SKM-1 (cell line): ENCODE measurements around the gene CLEC17A.
A peak's percentile ranks its signal among the peaks of the same experiment; 100 is the strongest.
"Not testable (repeated sequence)": the region's sequence is repeated elsewhere in the genome, so short reads cannot be mapped to it uniquely, and the experiment has no call there.

Experiments used
- DNase-seq: peaks from one replicate; lab custom pipeline; 2025; ENCODE audit not compliant: unreplicated experiment; lab: John Stamatoyannopoulos, UW

Gene CLEC17A

DNA sequence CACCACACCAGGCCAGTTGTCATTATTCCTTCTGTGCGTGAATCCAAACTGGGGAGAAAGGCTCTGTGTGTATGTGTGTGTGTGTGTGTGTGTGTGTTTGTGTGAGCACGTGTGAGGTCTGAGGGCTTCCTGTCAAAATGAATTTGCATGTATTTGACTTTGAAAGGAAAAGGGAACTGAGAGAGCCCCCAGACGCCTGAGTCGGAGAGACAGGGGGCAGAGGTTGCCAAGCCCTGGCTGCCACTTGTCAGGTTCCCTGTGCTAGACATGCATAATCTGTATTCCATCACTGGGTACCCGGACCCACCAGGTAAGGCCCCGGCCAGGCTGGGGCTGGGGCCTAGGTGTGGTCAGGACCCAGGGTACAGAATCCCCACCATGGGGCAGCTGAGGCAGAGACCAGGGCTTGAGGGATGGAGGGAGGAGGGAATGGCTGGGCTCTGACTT is at the start of gene CLEC17A:
TSS of gene CLEC17A (plus strand) at position 191 of the 447 bp plus-strand sequence. CDS start at position 268, 77 bp downstream.
- DNase-seq: no peak

DNA sequence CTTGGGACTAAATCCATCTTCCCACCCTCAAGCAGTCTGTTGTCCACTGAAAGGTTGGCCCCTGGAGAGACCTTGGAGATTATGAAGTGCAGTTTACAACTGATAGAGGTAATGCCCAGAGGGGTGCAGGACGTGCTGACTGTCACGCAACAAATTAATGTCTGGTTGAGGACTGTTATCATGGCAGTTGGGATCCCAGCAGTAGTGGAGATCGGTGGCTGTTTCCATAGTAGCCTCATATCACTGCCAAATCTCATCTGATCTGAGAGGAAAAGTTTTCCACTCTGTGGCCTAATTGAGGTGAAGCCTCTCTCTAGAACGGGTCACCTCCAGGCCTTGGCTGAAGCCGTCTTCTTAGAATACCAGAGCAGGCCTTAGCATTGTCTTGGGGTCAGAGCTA is 49.4 kb upstream of the CLEC17A start:
- no peak for DNase-seq

DNA sequence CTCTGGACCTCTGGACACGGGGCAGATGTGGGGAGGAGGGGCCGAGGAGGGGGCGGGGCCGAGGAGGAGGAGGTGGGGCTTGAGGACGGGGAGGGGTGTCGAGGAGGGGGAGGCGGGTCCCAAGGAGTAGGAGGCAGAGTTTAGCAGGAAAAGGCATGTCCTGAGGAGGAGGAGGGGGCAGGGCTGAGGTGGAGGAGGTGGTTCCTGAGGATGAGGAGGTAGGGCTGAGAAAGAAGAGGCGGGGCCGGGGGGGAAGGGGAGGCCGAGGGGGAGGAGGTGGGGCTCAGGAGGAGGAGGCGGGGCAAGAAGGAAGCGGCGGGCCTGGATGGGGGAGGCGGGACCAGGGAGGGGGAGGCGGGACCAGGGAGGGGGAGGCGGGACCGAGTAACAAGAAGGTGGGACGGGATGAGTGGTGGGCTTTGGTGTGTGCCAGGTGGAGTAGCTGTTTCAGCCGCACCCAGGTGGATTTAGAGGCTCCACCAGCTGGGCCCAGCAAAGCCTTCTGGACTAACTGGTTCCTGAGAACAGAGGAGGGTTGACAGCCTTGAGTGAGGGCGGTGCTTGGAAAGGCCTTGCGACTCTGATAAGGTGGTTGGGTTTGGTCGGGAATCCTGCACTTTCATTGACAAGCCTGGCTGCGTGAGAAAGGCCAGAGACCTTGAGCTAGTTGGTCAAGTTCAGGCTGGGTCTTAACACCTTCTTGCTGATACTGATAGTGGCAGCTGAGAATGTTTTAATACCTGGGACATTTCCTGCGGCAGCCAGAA is 45.8 kb upstream of the CLEC17A start:
- no peak for DNase-seq

GRCh38 chr19:14540741-14541525 is 42.0 kb upstream of the CLEC17A start:
- DNase-seq: no peak

DNA sequence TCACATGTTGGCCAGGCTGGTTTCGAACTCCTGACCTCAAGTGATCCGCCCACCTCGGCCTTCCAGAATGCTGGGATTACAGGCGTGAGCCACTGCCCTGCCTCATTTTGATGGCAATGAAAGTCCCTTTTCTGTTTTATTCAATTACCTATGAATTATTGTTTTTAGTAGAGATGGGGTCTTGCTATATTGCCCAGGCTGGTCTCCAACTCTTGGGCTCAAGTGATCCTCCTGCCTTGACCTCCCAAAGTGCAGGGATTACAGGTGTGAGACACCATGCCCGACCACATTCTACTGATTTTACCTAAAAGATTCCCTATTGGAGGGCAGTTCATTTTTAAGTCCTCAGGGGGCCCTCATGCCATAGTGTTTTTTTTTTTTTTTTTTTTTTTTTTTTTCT is 40.9 kb upstream of the CLEC17A start:
- not testable (repeated sequence) for DNase-seq

DNA sequence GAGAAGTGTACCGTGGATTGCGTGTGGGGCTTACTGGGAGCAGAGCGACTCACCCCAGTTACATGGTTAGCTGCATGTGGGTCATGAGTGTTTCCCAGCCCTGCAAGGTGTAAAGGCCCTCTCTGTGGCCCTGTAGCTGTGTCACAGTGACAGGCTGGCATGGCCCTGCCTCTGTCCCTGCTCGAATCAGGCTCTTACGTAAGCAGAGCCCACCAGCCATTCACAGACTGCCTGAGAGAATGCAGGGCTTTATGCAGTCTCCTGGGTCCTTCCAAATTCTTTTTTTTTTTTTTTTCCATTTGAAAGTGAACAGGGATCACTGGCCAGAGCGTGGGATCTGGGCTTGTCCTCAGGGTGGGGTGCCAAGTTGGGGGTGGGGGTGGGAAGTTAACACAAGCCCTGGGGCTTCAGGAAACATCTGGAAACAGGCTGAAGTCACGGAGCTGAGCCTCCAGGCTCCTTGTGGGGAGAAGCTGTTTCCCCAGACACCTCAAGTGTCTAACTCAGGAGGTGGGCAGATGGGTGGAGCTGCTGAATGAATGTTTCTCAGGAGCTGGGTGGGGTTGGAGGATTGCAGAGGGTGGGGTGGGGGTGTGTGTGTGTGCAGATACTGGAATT is 40.1 kb upstream of the CLEC17A start:
- DNase-seq: no peak

DNA sequence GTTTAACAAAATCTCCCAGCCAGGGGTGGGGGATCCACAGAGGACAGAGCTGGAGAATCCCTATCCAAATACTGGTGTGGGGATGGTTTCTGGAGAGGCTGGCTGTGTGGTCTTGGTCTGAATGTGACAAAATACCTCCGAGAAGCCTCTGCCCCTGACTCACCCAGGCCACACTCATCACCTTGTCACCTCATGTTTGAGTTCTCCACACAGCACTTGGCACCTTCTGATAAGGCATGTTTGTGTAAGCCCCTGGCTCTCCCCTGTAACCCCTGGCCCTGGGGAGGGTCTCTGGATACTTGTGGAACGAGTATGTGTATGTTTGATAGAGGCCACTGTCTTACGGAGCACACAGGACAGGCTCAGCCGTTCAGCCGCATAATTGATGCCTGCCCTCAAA is 38.8 kb upstream of the CLEC17A start:
- no peak for DNase-seq

GRCh38 chr19:14544977-14545715 is 37.7 kb upstream of the CLEC17A start:
- no peak for DNase-seq

DNA sequence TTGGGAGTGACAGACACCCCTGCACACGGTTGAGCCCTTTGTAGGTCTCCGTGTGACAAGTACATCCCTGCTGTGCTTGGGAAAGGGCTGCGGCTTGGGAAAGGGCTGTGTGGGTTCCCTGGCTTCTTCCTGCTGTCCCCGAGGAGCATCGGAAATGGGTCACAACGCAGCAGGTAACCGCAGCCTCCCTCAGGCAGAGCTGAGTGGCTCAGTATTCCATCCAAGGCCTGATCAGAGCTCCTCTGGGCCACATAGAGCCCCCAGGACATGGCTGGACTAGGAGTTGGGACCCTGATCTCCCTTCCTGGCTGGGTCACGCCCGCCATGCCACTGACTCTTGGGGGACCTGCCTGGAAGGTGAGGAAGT is 37.2 kb upstream of the CLEC17A start:
- no peak for DNase-seq

DNA sequence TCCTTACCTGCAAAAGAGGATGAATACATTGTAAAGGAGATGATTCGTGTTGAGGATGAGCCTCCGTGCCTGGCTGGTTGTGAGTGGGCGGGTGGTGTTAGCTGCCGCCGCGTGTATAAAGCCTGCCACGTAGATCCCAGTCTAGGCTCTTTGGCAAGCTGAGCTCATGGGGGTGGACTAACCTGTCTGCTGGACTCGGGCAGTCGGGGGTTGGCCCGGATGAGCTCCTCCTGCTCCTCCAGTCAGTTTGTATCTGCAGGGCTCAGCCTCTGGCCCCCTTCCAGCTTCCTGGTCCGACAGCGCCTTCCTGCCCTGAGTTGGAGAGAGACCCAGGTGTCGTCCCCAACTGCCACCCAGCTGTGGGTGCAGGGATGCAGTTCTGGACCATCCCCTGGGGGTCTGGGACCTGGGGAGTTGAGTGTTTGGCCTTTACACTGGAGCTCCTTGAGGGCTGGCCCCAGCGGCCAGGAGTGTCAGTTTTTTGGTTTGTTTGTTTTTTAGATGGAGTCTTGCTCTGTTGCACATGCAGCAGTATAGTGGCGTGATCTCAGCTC is 32.6 kb upstream of the CLEC17A start:
- DNase-seq: no peak

DNA sequence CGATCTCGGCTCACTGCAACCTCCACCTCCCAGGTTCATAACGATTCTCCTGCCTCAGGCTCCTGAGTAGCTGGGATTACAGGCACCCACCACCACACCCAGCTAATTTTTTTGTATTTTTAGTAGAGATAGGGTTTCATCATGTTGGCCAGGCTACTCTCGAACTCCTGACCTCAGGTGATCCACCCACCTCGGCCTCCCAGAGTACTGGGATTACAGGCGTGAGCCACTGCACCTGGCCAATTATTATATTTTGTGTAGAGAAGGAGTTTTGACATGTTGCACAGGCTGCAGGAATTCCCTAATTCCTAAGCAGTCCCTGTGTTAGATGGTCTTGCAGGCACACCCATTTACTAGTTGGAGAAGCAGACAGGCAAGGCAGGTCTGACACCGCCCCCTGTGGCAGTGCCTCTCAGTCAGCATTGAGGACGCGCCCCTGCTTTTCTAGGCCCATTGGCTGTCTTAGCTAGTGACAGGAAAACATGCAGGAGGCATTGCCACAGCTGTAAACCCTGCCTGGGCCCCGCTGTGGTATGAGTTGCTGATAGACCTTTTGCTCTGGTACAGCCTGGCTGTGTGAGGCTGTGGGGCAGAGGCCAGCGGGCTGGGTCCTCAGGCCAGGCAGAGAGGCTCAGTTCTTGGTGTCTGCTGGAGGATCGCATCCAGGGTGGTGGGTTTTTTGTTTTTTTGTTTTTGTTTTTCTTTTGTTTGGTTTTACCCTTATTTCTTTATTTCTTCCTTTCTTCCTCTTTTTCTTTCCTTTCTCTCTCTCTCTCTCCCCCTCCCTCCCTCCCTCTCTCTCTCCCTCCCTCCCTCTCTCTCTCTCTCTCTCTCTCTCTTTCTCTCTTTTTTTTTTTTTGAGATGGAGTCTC is 31.5 kb upstream of the CLEC17A start:
- DNase-seq: peak; percentile 90

DNA sequence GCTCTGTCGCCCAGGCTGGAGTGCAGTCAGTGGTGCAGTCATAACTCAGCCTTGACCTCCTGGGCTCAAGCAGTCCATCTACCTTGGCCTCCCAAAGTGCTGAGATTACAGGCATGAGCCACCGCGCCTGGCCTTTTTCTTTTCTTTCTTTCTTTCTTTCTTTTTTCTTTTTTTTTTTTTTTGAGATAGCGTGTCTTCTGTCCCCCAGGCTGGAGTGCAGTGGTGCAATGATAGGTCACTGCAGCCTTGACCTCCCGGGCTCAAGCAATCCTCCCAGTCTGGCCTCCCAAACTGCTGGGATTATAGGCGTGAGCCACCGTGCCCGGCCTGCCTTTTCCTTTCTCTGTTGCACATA is 30.9 kb upstream of the CLEC17A start:
- not testable (repeated sequence) for DNase-seq

- no peak for DNase-seq
Measured at GRCh38 chr19:14553042-14553938, 29.6 kb upstream of the CLEC17A start.

GRCh38 chr19:14553939-14554243 is 29.0 kb upstream of the CLEC17A start:
- DNase-seq: no peak

DNA sequence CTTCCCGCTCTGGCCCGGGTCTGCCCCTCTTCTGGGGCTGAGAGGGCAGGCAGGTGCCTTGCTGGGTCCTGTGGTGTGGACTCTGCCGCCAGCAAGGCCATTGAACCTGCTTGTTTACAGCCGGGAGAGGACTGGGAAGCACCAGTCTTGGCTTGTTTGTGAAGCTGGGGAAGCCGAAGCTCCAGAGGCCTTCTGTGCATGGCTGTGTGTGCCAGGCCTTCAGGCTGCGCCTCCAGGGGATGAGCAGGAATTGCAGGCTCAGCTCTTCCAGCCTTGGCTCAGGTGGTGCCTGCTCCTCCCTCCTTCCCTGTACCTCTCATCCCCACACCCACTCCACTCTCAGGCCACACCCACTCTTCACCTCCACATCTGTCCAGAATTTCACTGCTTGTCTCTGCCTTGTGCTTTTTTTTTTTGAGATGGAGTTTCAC is 28.5 kb upstream of the CLEC17A start:
- no peak for DNase-seq

DNA sequence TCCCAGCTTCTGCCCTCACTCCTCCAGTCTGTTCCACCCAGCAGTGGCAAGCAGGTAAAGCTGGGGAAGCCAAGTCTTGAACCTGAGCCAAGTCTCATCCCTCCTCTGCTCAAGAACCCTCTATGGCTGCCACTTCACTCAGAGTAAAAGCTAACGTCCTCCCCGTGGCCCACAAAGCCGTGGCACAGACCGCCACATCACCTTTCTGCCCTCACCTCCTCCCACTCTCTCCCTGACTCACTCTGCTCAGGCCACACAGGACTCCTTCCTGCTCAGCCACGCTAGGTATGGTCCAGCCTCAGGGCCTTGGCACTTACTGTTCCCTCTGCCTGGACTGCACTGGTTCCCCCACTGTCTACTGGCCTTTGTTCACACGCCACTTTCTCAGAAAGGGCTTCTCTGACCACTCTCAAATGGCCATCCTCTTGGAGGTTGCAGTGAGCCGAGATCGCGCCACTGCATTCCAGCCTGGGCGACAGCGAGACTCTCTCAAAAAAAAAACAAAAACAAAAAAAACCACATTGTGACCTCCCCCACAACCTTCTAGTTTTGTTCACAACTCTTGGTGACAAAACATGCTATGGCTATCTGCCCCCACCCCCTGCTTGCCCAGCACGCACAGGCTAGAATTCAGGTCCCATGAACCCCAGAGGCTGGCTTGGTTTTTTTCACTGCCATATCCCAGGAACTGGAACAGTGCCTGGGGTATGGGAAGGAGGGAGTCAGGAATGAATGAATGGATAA is 26.8 kb upstream of the CLEC17A start:
- no peak for DNase-seq

DNA sequence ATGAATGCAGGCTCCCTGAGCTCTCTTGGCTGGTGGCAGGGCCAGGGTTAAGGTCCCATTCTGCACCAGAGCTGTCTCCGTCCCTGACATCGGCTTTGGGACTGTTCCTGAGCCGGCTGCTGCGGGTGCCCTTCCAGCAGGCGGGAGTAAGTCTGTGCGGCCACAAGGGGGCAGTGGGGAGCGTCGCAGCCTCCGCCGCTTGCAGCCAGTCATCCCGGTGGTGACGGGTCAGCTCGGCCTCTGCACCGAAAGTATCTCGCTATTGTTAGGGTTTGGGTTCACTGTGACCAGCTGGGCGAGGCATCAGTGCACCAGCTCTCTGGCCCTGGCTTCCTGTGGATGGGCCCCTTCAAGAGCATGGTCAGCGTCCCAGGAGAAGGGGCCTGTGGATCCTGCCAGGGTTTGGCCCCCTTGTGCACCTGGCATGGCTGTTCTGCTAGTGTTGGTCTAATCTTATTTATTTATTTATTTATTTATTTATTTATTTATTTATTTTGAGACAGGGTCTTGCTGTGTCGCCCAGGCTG is 26.2 kb upstream of the CLEC17A start:
- peak; percentile 67 for DNase-seq

GRCh38 chr19:14558370-14559066 is 24.4 kb upstream of the CLEC17A start:
- DNase-seq: no peak
